A549 (cell line): Measurements from ENCODE around the gene ASB1. TPM values are rescaled to one million over a fixed set of nuclear protein-coding genes. Genes with fewer than 3 reads are reported as not detected.

Source experiments
- ATAC-seq, 2 experiments: fragments of 200-7000 bp in 1 of 2; fragments of >200 bp in 1 of 2; cut with Nextera tagmentation in 1 of 2; cut with Tn5 transposase in 1 of 2; 3 replicates each; pipeline versions ENCODE4 v1.8.0 to v1.9.1; 2018 to 2020; ENCODE audit warnings: mild to moderate bottlenecking in 1 of 2, moderate library complexity in 1 of 2
- CTCF ChIA-PET: fragments of 300-600 bp; sonication (Branson Sonifier 250); formaldehyde crosslinking; extraction: SDS; loops from one replicate; lab custom pipeline; 2021; ENCODE audit warnings: antibody characterized with exemption, inconsistent platforms; lab: Yijun Ruan, JAX
- POLR2A ChIA-PET: fragments of 350-600 bp; formaldehyde crosslinking; extraction: SDS; loops from one replicate; lab custom pipeline; 2021; ENCODE audit warnings: antibody characterized with exemption, inconsistent platforms; lab: Yijun Ruan, JAX
- DNase-seq, 2 experiments: peaks; one replicate each; pipeline versions ENCODE4 v3.0.0 to v3.0.0-alpha.2; 2011 to 2016; ENCODE audit warnings: low read depth in 1 of 2, low spot score in 1 of 2
- FAIRE-seq: peaks from 2 replicates; lab custom pipeline; 2011; peaks lifted over from hg19 to GRCh38; lab: Jason Lieb, UNC
- H3K27ac ChIP-seq, 2 experiments: fragments of >200 bp; sonication (Bioruptor Twin); formaldehyde crosslinking; 3 replicates each; pipeline ENCODE4 v1.5.1; 2016 to 2017
- H3K4me1 ChIP-seq: fragments of >200 bp; sonication (Bioruptor Twin); formaldehyde crosslinking; 3 replicates; pipeline ENCODE4 v1.6.1; 2016
- H3K4me2 ChIP-seq: fragments of >200 bp; sonication (Bioruptor Twin); formaldehyde crosslinking; 3 replicates; pipeline ENCODE4 v1.6.1; 2016
- H3K4me3 ChIP-seq: fragments of >200 bp; sonication (Bioruptor Twin); formaldehyde crosslinking; 3 replicates; pipeline ENCODE4 v1.5.1; 2016
- H3K9me3 ChIP-seq: fragments of >200 bp; sonication (Bioruptor Twin); formaldehyde crosslinking; 3 replicates; pipeline ENCODE4 v1.6.1; 2016
- CEBPB ChIP-seq, 2 experiments: fragments of >200 bp in 1 of 2; sonication (Bioruptor Twin) in 1 of 2; formaldehyde crosslinking in 1 of 2; IDR thresholded peaks; 2 replicates each; pipeline ENCODE4 v1.6.1; 2012 to 2016
- CHD2 ChIP-seq: fragments of 150-350 bp; IDR thresholded peaks from 2 replicates; pipeline ENCODE4 v1.6.1; 2014; ENCODE audit warnings: low read length; ENCODE audit not compliant: partially characterized antibody
- CHD4 ChIP-seq: fragments of 200-600 bp; sonication (generic); IDR thresholded peaks from 2 replicates; pipeline ENCODE4 v1.6.1; 2016; ENCODE audit warnings: antibody characterized with exemption, mild to moderate bottlenecking, borderline replicate concordance
- EHF ChIP-seq: fragments of 250-450 bp; sonication (Bioruptor Pico); IDR thresholded peaks from 2 replicates; pipeline ENCODE4 v1.5.0; 2020; ENCODE audit warnings: mild to moderate bottlenecking
- FOSB ChIP-seq: fragments of 250-450 bp; sonication (Bioruptor Pico); IDR thresholded peaks from 2 replicates; pipeline ENCODE4 v1.5.0; 2020; ENCODE audit warnings: mild to moderate bottlenecking, moderate library complexity
- FOSL2 ChIP-seq, 2 experiments: fragments of 450-650 bp in 1 of 2; fragments of >200 bp in 1 of 2; sonication (Bioruptor Twin) in 1 of 2; formaldehyde crosslinking; IDR thresholded peaks; 2 replicates each; pipeline versions ENCODE4 v1.5.0 to v1.6.1; 2016 to 2020; ENCODE audit warnings: mild to moderate bottlenecking in 1 of 2, moderate library complexity in 1 of 2
- FOXS1 ChIP-seq: fragments of 250-450 bp; sonication (Bioruptor Pico); IDR thresholded peaks from 2 replicates; pipeline ENCODE4 v1.5.0; 2020; ENCODE audit warnings: mild to moderate bottlenecking, moderate library complexity
- HDAC2 ChIP-seq: fragments of 200-600 bp; sonication (generic); IDR thresholded peaks from 2 replicates; pipeline ENCODE4 v1.6.1; 2016
- HMGXB4 ChIP-seq: fragments of 250-450 bp; sonication (Bioruptor Pico); IDR thresholded peaks from 2 replicates; pipeline ENCODE4 v1.5.0; 2021; ENCODE audit warnings: mild to moderate bottlenecking, moderate library complexity, borderline replicate concordance
- JUNB ChIP-seq: fragments of >200 bp; sonication (Bioruptor Twin); formaldehyde crosslinking; IDR thresholded peaks from 2 replicates; pipeline ENCODE4 v1.6.1; 2016
- MAFK ChIP-seq: fragments of 450-650 bp; IDR thresholded peaks from 2 replicates; pipeline ENCODE4 v1.6.1; 2014; ENCODE audit not compliant: partially characterized antibody
- MAZ ChIP-seq: fragments of 150-350 bp; IDR thresholded peaks from 2 replicates; pipeline ENCODE4 v1.6.1; 2014; ENCODE audit warnings: antibody characterized with exemption, low read depth, low read length, borderline replicate concordance
- MYC ChIP-seq: IDR thresholded peaks from 2 replicates; pipeline ENCODE4 v1.6.1; 2012; ENCODE audit warnings: mild to moderate bottlenecking, inconsistent platforms, low read length, improper control_type of control experiment, borderline replicate concordance
- PHF8 ChIP-seq: fragments of 200-600 bp; sonication (generic); IDR thresholded peaks from 2 replicates; pipeline ENCODE4 v1.6.1; 2016; ENCODE audit warnings: low read depth, mild to moderate bottlenecking, antibody characterized with exemption, moderate library complexity, borderline replicate concordance
- POLR2AphosphoS2 ChIP-seq: conservative IDR thresholded peaks from 2 replicates; pipeline ENCODE4 v1.6.1; 2012; ENCODE audit warnings: low read length, improper control_type of control experiment, inconsistent platforms
- RFX5 ChIP-seq: fragments of 450-650 bp; IDR thresholded peaks from 2 replicates; pipeline ENCODE4 v1.7.1; 2014; ENCODE audit warnings: antibody characterized with exemption, mild to moderate bottlenecking, moderate library complexity
- RNF2 ChIP-seq: fragments of 200-600 bp; sonication (generic); IDR thresholded peaks from 2 replicates; pipeline ENCODE4 v1.6.1; 2016; ENCODE audit warnings: low read depth, mild to moderate bottlenecking, antibody characterized with exemption, moderate library complexity, borderline replicate concordance
- TFCP2L1 ChIP-seq: fragments of 250-450 bp; sonication (Bioruptor Pico); IDR thresholded peaks from 2 replicates; pipeline ENCODE4 v1.5.0; 2021; ENCODE audit warnings: mild to moderate bottlenecking
- USF2 ChIP-seq: fragments of 450-650 bp; IDR thresholded peaks from 2 replicates; pipeline ENCODE4 v1.6.1; 2014; ENCODE audit warnings: antibody characterized with exemption
- ZFP36 ChIP-seq: fragments of 450-650 bp; IDR thresholded peaks from 2 replicates; pipeline ENCODE4 v1.6.1; 2014; ENCODE audit warnings: borderline replicate concordance; ENCODE audit not compliant: partially characterized antibody
- WGBS: methylation state at CpG from one replicate; pipeline ENCODE4 v1.1.6; 2017; ENCODE audit errors: missing lambda C conversion rate; 5-methylcytosine and 5-hydroxymethylcytosine counted together
- polyA plus RNA-seq, 4 experiments: library from polyadenylated mRNA; depleted of rRNA in 3 of 4; stranded (reverse); fragments of >200 nt; fragmentation: RNase III in 1 of 4; extraction: RNeasy Plus Mini Kit Qiagen cat#74134 plus additional on column Dnase treatment in 1 of 4; gene quantifications; 2 replicates in 3 of 4; 3 replicates in 1 of 4; pipeline ENCODE4 v1.2.3, GENCODE V29; 2011 to 2017
- TF ChIP-seq, protein P1 (sequence below): fragments of 150-350 bp; IDR thresholded peaks from 2 replicates; pipeline ENCODE4 v1.6.1; 2014; ENCODE audit warnings: low read depth, mild to moderate bottlenecking, low read length
- TF ChIP-seq, protein P2 (sequence below): fragments of 200-600 bp; sonication (generic); IDR thresholded peaks from 2 replicates; pipeline ENCODE4 v1.6.1; 2016; ENCODE audit warnings: antibody characterized with exemption, mild to moderate bottlenecking, moderate library complexity
- TF ChIP-seq, protein P3 (sequence below): fragments of >200 bp; sonication (Bioruptor Twin); formaldehyde crosslinking; IDR thresholded peaks from 3 replicates; pipeline ENCODE4 v1.6.1; 2016
- TF ChIP-seq, protein P4 (sequence below): IDR thresholded peaks from 2 replicates; pipeline ENCODE4 v1.6.1; 2012; ENCODE audit warnings: low read depth, borderline replicate concordance

ASB1 gene
- polyA plus RNA-seq, 2 of the 4 experiments (the other 2 are of a cell fraction) = 24.6 to 42.7 TPM

GRCh38 chr2:238380785-238381184 is 45.9 kb upstream of the ASB1 start:
- CTCF ChIA-PET = interaction anchor here (2.2 to 2.5 kb wide), 2 partner anchors 10 to 404 kb away, joined by 8 to 11 read pairs; no protein-coding TSS in a partner anchor
- Histone ChIP-seq H3K9me3 (no peaks in the 10 kb centered on the region), H3K4me2 (no peak overlapping the region), H3K4me3 (no peak overlapping the region), H3K4me1 (no peaks in the 10 kb centered on the region), H3K27ac (no peak overlapping the region)
- ATAC-seq = no peak
- no peak for DNase-seq
- no peak for FAIRE-seq
- WGBS = 90% methylated on average over 1 of the region's 1 CpG
- TF ChIP-seq, protein P1, sequence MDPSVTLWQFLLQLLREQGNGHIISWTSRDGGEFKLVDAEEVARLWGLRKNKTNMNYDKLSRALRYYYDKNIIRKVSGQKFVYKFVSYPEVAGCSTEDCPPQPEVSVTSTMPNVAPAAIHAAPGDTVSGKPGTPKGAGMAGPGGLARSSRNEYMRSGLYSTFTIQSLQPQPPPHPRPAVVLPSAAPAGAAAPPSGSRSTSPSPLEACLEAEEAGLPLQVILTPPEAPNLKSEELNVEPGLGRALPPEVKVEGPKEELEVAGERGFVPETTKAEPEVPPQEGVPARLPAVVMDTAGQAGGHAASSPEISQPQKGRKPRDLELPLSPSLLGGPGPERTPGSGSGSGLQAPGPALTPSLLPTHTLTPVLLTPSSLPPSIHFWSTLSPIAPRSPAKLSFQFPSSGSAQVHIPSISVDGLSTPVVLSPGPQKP = no peak
- TF ChIP-seq ZFP36 (no peak), FOSB (no peak), CHD4 (no peak), MYC (no peak), JUNB (no peak), RFX5 (no peak), RNF2 (no peak), PHF8 (no peak), CHD2 (no peak), FOSL2 (IDR thresholded peaks at IDR 0.05) (no peak), FOSL2 (CRISPR knock-in tag; IDR thresholded peaks at IDR 0.05) (no peak), CEBPB (IDR thresholded peaks at IDR 0.05) (no peak), TFCP2L1 (CRISPR knock-in tag) (no peak), USF2 (no peak), FOXS1 (no peak)
- TF ChIP-seq, protein P2, sequence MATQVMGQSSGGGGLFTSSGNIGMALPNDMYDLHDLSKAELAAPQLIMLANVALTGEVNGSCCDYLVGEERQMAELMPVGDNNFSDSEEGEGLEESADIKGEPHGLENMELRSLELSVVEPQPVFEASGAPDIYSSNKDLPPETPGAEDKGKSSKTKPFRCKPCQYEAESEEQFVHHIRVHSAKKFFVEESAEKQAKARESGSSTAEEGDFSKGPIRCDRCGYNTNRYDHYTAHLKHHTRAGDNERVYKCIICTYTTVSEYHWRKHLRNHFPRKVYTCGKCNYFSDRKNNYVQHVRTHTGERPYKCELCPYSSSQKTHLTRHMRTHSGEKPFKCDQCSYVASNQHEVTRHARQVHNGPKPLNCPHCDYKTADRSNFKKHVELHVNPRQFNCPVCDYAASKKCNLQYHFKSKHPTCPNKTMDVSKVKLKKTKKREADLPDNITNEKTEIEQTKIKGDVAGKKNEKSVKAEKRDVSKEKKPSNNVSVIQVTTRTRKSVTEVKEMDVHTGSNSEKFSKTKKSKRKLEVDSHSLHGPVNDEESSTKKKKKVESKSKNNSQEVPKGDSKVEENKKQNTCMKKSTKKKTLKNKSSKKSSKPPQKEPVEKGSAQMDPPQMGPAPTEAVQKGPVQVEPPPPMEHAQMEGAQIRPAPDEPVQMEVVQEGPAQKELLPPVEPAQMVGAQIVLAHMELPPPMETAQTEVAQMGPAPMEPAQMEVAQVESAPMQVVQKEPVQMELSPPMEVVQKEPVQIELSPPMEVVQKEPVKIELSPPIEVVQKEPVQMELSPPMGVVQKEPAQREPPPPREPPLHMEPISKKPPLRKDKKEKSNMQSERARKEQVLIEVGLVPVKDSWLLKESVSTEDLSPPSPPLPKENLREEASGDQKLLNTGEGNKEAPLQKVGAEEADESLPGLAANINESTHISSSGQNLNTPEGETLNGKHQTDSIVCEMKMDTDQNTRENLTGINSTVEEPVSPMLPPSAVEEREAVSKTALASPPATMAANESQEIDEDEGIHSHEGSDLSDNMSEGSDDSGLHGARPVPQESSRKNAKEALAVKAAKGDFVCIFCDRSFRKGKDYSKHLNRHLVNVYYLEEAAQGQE = no peak
- TF ChIP-seq, protein P3, sequence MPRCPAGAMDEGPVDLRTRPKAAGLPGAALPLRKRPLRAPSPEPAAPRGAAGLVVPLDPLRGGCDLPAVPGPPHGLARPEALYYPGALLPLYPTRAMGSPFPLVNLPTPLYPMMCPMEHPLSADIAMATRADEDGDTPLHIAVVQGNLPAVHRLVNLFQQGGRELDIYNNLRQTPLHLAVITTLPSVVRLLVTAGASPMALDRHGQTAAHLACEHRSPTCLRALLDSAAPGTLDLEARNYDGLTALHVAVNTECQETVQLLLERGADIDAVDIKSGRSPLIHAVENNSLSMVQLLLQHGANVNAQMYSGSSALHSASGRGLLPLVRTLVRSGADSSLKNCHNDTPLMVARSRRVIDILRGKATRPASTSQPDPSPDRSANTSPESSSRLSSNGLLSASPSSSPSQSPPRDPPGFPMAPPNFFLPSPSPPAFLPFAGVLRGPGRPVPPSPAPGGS = no peak
- POLR2A ChIA-PET = no interaction called here

GRCh38 chr2:238381341-238382115 is 45.2 kb upstream of the ASB1 start:
- CTCF ChIA-PET = interaction anchor here (1.2 to 2.5 kb wide), 2 partner anchors 10 to 404 kb away, joined by 3 to 11 read pairs; no protein-coding TSS in a partner anchor
- ATAC-seq (no peak), DNase-seq (no peak), FAIRE-seq (no peak)
- H3K27ac ChIP-seq = no peak overlapping the region
- H3K4me1 ChIP-seq = no peaks in the 10 kb centered on the region
- WGBS = 90% methylated on average over 16 of the region's 16 CpGs
- no peaks in the 10 kb centered on the region for H3K9me3 ChIP-seq
- TF ChIP-seq, protein P4, sequence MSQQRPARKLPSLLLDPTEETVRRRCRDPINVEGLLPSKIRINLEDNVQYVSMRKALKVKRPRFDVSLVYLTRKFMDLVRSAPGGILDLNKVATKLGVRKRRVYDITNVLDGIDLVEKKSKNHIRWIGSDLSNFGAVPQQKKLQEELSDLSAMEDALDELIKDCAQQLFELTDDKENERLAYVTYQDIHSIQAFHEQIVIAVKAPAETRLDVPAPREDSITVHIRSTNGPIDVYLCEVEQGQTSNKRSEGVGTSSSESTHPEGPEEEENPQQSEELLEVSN = no peak
- TF ChIP-seq PHF8 (no peak), EHF (CRISPR knock-in tag) (no peak), MAZ (no peak), MAFK (no peak), USF2 (no peak), POLR2AphosphoS2 (no peak), HMGXB4 (CRISPR knock-in tag) (no peak), FOSL2 (IDR thresholded peaks at IDR 0.05) (no peak), FOSL2 (CRISPR knock-in tag; IDR thresholded peaks at IDR 0.05) (no peak), HDAC2 (no peak)
- POLR2A ChIA-PET = no interaction called here
- H3K4me3 ChIP-seq = no peak overlapping the region
- H3K4me2 ChIP-seq = no peak overlapping the region
